Activated naive CD4-positive, alpha-beta T cell treated with anti-CD3 and anti-CD28 coated beads, Interleukin-2, amount 50 U/mL, for 24 hours (primary cell): ENCODE data around the gene HELZ2.

Source experiments
- H3K27ac Mint-ChIP-seq: one replicate; pipeline ENCODE4 v1.8.0; 2021; ENCODE audit warnings: mild to moderate bottlenecking, mixed read lengths
- H3K27me3 Mint-ChIP-seq: one replicate; pipeline ENCODE4 v1.8.0; 2021; ENCODE audit warnings: mixed read lengths
- H3K36me3 Mint-ChIP-seq: one replicate; pipeline ENCODE4 v1.8.0; 2021; ENCODE audit warnings: mixed read lengths
- H3K4me1 Mint-ChIP-seq: one replicate; pipeline ENCODE4 v1.8.0; 2021; ENCODE audit warnings: mixed read lengths
- H3K4me3 Mint-ChIP-seq: one replicate; pipeline ENCODE4 v1.8.0; 2021; ENCODE audit warnings: mild to moderate bottlenecking, mixed read lengths
- H3K9me3 Mint-ChIP-seq: one replicate; pipeline ENCODE4 v1.8.0; 2021; ENCODE audit warnings: mixed read lengths

The HELZ2 gene

GRCh38 chr20:63589261-63590217 lies 15.5 kb upstream of the HELZ2 start:
- Mint-ChIP-seq H3K9me3 (no peaks in the 10 kb centered on the region), H3K4me3 (no peak overlapping the region), H3K27ac (no peak overlapping the region), H3K4me1 (peaks cover 19% of the 10 kb centered on the region), H3K27me3 (no peaks in the 10 kb centered on the region), H3K36me3 (peaks cover 12% of the 10 kb centered on the region)

- Mint-ChIP-seq H3K9me3 (no peaks in the 10 kb centered on the region), H3K4me3 (no peak overlapping the region), H3K27me3 (no peaks in the 10 kb centered on the region), H3K27ac (no peak overlapping the region), H3K36me3 (peaks cover 12% of the 10 kb centered on the region), H3K4me1 (peaks cover 19% of the 10 kb centered on the region)
Measured at GRCh38 chr20:63588641-63589041, 14.6 kb upstream of the HELZ2 start.

DNA sequence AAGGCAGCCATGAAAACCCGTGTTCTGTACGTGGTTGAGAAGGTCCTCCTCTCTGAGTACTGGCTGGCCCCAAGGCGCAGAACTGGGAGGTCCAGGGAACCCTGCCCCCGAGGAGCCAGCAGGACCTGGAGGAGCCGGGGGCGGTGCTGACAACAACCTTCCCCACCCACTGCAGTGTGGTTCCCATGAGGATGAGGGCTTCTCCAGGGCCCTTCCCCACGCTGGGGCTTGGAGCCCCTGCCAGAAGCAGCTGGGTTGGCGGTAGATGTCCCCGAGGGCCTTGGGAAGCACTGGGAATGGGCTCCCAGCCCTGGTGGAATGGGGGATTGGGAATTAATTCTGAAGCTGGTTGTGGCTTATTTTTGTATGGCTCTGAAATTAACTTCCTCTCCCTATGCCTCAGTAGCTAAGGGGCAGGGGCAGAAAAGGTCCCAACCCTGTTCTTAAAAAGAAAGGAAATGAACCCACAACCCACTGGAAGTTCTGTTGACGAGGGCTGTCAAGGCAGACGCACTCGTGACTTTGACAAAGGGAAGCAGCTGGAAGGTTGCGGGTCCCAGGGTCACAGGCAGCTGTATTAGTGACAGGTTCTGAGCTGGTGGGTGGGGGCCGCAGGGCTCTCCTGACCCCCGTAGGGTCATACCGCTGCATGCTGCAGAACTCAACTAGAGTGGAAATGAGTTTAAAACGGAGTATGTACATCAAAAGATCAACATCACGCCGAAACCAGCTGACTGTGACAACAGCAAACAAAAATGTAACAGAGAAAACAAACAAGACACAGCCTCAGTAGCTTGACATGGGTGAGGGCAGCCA lies 13.9 kb upstream of the HELZ2 start:
- Mint-ChIP-seq H3K9me3 (no peaks in the 10 kb centered on the region), H3K4me1 (peaks cover 19% of the 10 kb centered on the region), H3K27ac (no peak overlapping the region), H3K36me3 (peaks cover 7% of the 10 kb centered on the region), H3K27me3 (no peaks in the 10 kb centered on the region), H3K4me3 (no peak overlapping the region)

GRCh38 chr20:63587256-63587655 lies 13.2 kb upstream of the HELZ2 start:
- H3K27me3 Mint-ChIP-seq = no peaks in the 10 kb centered on the region
- no peak overlapping the region for H3K4me3 Mint-ChIP-seq
- peaks cover 6% of the 10 kb centered on the region for H3K36me3 Mint-ChIP-seq
- H3K9me3 Mint-ChIP-seq = no peaks in the 10 kb centered on the region
- H3K27ac Mint-ChIP-seq = no peak overlapping the region
- H3K4me1 Mint-ChIP-seq = peaks cover 19% of the 10 kb centered on the region

- H3K27ac Mint-ChIP-seq = no peak overlapping the region
- no peaks in the 10 kb centered on the region for H3K9me3 Mint-ChIP-seq
- no peaks in the 10 kb centered on the region for H3K27me3 Mint-ChIP-seq
- no peak overlapping the region for H3K4me3 Mint-ChIP-seq
- H3K4me1 Mint-ChIP-seq = peaks cover 19% of the 10 kb centered on the region
- H3K36me3 Mint-ChIP-seq = peaks cover 6% of the 10 kb centered on the region
Measured at GRCh38 chr20:63586797-63587196, 12.8 kb upstream of the HELZ2 start.

DNA sequence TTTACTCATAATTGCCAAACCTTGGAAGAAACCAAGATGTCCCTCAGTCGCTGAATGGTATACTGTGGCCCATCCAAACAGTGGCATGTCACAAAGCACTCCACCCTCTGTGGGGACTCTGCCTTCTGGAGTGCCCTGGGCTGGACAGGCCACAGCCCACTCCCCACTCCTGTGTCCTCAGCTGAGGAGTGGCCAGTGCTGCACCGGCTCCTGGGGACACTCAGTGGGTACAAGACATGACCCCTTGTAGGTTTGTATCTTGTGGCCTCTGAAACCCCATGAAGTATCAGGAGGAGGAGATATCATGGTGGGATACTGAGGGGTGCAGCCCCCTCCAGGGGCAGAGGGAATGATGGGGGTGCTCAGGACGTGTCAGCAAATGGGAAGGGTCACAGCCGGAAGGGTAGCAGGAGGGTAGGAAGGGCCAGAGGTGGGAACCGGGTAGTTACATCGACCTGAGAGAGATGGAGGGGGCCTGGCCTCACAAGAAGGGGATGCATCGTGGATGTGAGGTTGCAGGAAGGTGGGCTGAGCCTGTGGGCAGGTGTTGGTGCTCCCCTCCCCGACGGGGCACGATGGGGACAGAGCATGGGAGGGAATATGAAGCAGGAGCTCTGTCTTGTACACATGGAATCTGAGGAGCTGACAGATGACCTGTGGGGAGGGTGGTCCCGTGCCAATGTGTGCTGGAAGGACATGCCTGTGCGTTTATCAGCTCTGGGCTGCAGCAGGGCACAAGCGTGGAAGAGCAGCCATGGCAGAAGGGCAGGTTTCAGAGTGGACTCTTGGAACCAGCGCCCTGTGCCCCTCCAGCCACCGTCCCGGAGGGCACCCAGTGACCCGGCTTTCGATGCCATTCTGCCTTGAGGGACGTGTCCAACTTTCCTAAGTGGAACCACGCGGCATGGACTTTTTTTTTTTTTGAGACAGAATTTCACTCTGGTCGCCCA lies 11.9 kb upstream of the HELZ2 start:
- no peaks in the 10 kb centered on the region for H3K27me3 Mint-ChIP-seq
- H3K27ac Mint-ChIP-seq = peak overlapping the region; percentile 17
- H3K4me3 Mint-ChIP-seq = no peak overlapping the region
- H3K36me3 Mint-ChIP-seq = peaks cover 2% of the 10 kb centered on the region
- H3K4me1 Mint-ChIP-seq = peaks cover 19% of the 10 kb centered on the region
- H3K9me3 Mint-ChIP-seq = no peaks in the 10 kb centered on the region

- H3K27me3 Mint-ChIP-seq = no peaks in the 10 kb centered on the region
- no peak overlapping the region for H3K27ac Mint-ChIP-seq
Measured at GRCh38 chr20:63582382-63583063, 8.5 kb upstream of the HELZ2 start.

GRCh38 chr20:63580796-63581461 lies 6.9 kb upstream of the HELZ2 start:
- no peaks in the 10 kb centered on the region for H3K27me3 Mint-ChIP-seq
- H3K4me3 Mint-ChIP-seq = no peak overlapping the region
- H3K27ac Mint-ChIP-seq = no peak overlapping the region
- H3K36me3 Mint-ChIP-seq = no peaks in the 10 kb centered on the region
- no peaks in the 10 kb centered on the region for H3K9me3 Mint-ChIP-seq
- peaks cover 3% of the 10 kb centered on the region for H3K4me1 Mint-ChIP-seq

More at GRCh38 chr20:63582382-63583063, 8.5 kb upstream of the HELZ2 start:
- no peaks in the 10 kb centered on the region for H3K9me3 Mint-ChIP-seq
- H3K36me3 Mint-ChIP-seq = no peaks in the 10 kb centered on the region
- no peak overlapping the region for H3K4me3 Mint-ChIP-seq
- H3K4me1 Mint-ChIP-seq = peaks cover 8% of the 10 kb centered on the region

DNA sequence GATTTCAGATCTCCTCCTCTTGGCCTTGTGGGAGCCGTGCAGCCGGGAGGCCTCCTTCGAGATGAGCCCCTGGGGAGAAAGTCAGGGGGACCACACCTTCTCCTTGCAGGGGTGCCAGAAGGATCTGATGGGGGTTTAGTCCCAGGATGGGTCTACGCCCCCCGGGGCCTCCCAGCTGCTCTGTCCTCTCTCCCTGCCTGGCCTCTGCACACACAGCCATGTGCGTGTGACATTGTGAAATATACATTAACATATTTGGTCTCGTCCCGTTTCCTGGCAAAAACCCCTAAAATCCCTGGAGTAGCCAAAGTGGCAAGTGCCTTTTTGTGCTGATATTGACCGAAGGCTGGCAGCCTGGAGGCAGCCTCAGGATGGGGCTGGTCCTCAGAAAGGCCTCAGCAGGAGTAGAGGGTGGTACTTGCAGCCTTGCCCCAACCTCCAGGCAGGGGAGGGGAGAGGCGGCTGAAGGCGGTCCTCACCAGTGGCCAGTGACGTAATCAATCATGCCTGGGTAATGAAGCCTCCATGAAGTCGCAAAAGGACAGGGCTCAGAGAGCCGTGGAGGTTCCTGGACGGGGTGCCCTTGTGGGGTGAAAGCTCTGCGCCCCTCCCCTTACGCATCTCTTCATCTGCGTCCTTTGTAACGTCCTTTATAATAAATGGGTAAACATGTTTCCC lies 5.1 kb upstream of the HELZ2 start:
- Mint-ChIP-seq H3K4me1 (no peaks in the 10 kb centered on the region), H3K4me3 (no peak overlapping the region), H3K27ac (no peak overlapping the region), H3K9me3 (no peaks in the 10 kb centered on the region), H3K27me3 (no peaks in the 10 kb centered on the region), H3K36me3 (no peaks in the 10 kb centered on the region)

DNA sequence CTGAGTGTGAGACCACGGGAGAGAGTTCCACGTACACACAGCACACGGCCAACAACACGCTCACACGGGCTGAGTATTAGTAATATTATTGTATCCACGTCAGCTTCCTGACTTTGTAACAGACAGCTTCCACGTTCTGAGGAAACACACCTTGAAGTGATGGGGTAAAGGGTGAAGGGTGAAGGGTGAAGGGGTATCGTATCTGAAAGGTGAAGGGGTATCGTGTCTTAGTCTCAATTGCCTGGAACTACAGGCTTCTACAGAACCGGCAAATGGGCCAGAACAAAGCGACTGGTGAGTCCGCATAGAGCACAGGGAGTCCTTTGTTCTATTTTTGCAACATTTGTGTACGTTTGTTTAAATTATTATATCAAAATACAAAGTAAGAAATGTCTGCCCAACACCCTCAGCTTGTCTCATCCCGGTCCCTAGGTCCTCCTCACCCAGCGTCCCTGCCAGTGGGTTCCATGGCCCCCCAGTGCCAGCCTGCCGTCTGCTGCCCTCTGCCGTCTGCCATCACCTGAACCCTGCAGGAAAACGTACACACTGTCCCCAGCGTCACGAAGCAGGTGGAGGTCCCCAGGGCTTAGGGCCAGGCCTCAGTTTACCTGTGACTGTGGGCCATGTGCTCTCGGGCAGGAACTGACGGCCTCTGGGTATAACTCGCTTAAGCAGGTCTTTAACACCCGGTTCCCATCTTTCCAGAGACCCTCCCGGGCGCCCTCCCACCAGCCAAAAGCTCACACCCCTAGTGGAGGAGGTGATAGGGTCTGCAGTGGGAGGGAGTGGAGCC lies 4.4 kb upstream of the HELZ2 start:
- no peaks in the 10 kb centered on the region for H3K36me3 Mint-ChIP-seq

GRCh38 chr20:63577317-63577894 lies 3.4 kb upstream of the HELZ2 start:
- no peaks in the 10 kb centered on the region for H3K27me3 Mint-ChIP-seq
- H3K4me1 Mint-ChIP-seq = no peaks in the 10 kb centered on the region
- H3K27ac Mint-ChIP-seq = no peak overlapping the region
- H3K36me3 Mint-ChIP-seq = no peaks in the 10 kb centered on the region
- H3K9me3 Mint-ChIP-seq = no peaks in the 10 kb centered on the region
- H3K4me3 Mint-ChIP-seq = no peak overlapping the region

More for the DNA sequence above, 4.4 kb upstream of the HELZ2 start:
- H3K27ac Mint-ChIP-seq = no peak overlapping the region
- no peaks in the 10 kb centered on the region for H3K9me3 Mint-ChIP-seq
- H3K4me1 Mint-ChIP-seq = no peaks in the 10 kb centered on the region
- no peak overlapping the region for H3K4me3 Mint-ChIP-seq
- no peaks in the 10 kb centered on the region for H3K27me3 Mint-ChIP-seq

DNA sequence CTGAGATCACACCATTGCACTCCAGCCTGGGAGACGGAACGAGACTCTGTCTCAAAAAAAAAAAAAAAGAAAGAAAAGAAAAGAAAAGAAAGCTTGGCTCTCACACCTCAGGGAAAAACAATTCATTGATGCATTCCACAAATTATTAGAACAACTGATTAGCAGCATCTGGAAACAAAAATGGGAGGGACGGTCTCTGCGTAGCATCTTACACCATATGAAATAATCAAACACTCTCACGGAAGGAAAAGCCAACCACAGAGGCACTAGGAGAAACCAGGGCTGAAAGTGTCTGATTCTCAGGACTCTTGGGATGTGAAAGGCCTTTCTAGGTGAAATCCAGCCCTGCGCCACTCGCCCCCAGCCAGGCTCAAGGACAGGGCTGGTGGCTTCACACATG lies 2.3 kb upstream of the HELZ2 start:
- no peak overlapping the region for H3K4me3 Mint-ChIP-seq
- H3K36me3 Mint-ChIP-seq = no peaks in the 10 kb centered on the region
- no peaks in the 10 kb centered on the region for H3K27me3 Mint-ChIP-seq
- no peaks in the 10 kb centered on the region for H3K9me3 Mint-ChIP-seq
- no peaks in the 10 kb centered on the region for H3K4me1 Mint-ChIP-seq
- H3K27ac Mint-ChIP-seq = no peak overlapping the region
